NCI-H82 treated with DMSO at 0.1 percent for 48 hours (cell line): ENCODE measurements around the gene ANXA2R.
A peak's percentile ranks its signal among the peaks of the same experiment; 100 is the strongest.
"Not testable (repeated sequence)": the region's sequence is repeated elsewhere in the genome, so short reads cannot be mapped to it uniquely, and the experiment has no call there.

ENCODE experiments used
- DNase-seq: peaks from one replicate; lab custom pipeline; 2025; ENCODE audit not compliant: unreplicated experiment; lab: John Stamatoyannopoulos, UW

ANXA2R gene, protein sequence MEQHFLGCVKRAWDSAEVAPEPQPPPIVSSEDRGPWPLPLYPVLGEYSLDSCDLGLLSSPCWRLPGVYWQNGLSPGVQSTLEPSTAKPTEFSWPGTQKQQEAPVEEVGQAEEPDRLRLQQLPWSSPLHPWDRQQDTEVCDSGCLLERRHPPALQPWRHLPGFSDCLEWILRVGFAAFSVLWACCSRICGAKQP

DNA sequence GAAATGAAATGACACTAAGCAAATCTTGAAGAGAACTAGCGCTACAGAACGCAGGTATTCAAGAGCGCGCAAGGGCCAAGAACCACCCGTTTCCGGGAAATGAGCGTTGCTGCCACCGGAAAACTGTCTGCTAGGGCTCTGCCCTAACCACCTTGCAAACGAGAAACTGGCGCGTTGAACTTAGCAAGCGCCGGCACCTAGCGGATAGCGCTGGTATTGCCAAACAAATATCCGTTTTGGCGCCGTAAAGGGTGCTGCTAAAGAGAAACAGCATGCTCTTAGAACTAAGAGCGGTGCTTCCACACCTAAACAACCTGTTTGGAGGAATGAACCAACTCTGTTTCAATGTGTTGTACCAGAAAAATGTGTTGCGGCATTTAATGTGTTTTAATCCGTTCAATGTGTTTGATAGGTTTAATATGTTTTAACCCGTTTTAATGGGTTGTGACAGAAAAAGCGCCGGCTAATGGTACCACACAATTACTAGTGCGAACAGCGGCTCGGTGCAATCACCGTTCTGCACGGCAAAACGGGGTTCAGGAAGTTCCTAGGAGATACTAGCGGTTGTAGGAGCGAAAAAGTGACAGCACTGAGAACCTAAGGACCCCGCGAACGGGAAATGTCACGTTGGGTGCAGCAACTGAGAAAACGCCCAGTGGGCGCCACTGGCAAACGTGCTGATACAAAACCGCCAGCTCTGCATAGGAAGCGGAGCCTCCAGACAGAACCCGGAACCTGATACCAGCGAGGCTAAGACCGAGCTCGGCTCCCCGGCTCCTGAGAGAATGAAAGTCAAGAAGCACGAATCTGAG is at the start of gene ANXA2R:
Gene ANXA2R, minus strand, starts transcription at position 33 of the 812 bp plus-strand sequence. CDS start 273 bp downstream, outside the sequence.
- DNase-seq: peak; percentile 19

DNA sequence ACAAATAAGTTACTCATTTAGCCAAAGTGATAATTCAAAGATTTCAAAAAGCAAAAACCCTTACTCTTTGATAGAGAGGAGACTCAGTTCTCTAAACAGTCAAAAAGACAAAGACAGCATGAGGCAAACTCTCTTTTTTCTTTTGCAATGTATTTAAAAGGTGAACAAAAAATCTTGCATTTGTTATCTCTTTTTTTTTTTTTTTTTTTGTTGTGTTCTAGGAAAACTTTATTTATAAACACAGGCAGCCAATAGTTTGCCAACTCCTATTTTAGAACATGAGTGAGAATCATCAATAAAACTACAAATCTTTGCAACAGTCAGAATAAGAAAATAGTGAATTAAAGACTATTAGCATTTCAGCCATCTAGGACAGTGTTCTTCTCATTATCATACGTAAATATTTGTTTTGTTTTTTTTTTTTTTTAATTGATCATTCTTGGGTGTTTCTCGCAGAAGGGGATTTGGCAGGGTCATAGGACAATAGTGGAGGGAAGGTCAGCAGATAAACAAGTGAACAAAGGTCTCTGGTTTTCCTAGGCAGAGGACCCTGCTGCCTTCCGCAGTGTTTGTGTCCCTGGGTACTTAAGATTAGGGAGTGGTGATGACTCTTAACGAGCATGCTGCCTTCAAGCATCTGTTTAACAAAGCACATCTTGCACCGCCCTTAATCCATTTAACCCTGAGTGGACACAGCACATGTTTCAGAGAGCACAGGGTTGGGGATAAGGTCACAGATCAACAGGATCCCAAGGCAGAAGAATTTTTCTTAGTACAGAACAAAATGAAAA is 46.2 kb upstream of the ANXA2R start:
- not testable (repeated sequence) for DNase-seq

DNA sequence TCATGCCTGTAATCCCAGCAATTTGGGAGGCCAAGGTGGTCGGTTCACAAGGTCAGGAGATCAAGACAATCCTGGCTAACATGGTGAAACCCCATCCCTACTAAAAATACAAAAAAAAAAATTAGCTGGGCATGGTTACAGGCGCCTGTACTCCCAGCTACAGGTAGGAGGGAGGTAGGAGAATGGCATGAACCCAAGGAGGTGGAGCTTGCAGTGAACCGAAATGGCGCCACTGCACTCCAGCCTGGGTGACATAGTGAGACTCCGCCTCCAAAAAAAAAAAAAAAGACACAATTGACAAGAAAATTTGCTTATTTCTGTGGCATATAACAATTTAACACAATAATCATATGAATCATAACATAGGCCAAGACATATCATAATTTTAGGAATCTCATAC is 45.3 kb upstream of the ANXA2R start:
- DNase-seq: no peak

DNA sequence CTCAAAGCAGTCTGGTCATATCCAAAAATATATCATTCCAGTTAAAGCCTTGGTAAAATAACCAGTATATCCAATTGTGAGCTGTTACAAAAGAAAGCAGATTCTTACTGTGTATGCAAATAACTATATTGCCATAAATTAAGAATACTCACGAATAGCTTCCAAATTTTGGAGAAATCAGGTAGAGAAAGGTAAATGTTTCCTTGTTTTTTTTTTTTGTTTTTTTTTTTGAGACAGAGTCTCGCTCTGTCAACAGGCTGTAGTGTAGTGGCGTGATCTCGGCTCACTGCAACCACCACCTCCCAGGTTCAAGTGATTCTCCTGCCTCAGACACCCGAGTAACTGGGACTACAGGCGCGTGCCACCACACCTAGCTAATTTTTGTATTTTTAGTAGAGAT is 44.3 kb upstream of the ANXA2R start:
- DNase-seq: not testable (repeated sequence)

DNA sequence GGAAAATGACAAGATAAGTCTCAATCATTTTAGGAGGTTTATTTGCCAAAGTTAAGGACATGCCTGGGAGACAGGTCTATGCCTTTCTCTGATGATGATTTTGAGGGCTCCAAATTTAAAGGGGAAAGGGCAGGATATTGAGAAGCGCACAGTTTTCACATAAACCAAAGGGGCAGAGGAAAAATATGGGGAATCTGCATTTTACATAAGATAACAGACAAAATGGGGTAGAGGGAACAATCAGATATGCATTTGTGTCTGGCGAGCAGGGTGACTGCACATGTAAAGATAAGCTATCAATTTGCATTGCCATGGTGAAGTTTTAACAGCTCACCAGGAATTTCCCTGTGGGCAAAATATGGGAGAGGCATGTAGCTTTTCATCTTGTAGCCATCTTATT is 41.2 kb upstream of the ANXA2R start:
- not testable (repeated sequence) for DNase-seq

DNA sequence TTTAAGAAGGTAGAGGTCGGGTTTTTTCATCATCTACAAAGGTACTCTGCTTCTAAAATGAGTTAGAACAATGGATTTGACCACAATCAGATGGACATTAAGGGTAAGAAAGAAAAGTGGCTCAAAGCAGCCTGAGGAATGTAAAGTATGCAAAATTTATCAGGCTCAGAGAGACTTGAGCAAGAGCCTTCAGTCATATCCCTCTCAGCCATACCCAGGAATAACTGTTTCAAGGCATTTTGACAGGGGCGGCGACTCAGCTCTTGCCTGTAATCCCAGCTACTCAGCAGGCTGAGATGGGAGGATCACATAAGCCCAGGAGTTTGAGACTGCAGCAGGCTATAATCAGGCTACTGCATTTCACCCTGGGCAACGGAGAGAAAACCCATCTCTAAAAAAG is 38.8 kb upstream of the ANXA2R start:
- no peak for DNase-seq

DNA sequence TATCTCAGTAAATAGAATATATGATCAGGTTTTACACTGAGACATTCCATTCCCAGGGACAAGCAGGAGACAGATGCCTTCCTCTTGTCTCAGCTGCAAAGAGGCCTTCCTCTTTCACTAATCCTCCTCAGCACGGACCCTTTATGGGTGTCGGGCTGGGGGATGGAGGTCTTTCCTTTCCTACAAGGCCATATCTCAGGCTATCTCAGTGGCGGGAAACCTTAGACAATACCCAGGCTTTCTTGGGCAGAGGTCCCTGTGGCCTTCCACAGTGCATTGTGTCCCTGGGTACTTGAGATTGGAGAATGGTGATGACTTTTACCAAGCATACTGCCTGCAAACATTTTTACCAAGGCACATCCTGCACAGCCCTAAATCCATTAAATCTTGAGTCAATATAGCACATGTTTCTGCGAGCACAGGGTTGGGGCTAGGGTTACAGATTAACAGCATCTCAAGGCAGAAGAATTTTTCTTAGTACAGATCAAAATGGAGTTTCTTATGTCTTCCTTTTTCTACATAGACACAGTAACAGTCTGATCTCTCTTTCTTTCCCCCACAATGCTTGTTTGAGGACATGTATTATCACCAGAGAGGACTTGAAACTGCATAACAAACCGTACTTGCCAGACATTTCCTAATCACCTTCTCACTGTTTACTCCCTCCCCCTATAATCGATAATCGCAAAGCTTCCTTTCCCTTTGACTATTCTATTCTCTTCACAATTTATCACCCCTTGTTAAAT is 37.5 kb upstream of the ANXA2R start:
- not testable (repeated sequence) for DNase-seq

DNA sequence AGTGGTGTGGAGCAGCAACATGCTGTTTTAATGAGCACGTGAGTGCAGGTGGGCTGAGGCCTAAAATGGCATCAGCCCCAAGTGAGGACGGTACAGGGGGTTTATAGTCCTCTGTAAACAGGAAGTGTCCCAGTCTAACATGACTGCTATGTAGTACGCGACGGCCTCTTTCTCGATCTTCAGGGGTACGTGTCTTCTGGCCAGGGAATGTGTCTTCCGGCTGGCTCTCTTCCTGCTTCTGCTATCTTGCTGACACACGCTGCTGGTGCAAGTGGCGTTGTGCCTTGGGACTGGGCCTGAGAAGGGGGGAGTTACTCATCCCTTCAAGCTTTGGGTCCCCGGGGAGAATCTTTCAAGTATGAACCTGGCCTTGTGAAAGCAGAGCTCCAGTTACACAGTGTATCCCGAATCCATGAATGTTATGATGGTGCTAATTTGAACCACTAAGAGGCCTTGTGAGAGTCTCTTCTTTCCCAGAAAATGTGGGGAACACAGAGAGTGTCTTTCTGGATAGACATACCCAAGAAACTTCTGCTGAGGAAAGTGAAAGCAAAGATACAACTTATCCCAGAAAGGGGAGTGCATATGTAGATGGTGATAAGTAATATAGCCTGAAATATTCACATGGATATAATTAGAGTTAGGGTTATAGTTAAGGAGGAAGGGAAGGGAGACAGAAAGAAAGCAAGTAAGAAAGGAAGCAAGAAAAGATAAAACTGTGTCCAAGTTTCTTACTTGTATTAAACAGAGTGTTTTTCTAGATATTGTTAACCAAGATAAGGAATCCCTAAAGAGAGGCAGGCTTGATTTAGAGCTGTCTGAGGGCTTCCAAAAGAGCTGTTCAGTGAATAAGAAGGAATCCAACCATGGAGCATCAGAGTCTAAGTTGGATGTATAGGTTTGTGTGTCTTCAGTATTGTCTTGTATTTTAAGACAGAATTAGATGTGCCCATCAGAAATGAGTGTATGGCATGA is 35.5 kb upstream of the ANXA2R start:
- no peak for DNase-seq

DNA sequence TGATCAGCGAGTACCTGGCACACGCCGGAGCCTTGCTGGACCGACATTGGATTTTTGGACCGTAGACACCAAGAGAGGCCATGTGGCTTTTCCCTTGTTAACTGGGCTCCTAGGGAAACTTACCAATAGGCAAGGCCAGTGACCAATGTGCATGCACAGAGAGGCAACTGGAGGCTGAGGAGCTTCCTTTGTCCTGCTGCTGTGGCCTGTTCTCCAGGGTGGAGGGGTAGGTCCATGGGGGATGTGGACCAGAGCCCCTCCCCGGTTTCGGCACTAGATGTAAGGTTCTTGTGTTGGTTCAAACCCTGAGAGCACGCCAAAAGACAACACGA is 34.8 kb upstream of the ANXA2R start:
- DNase-seq: no peak

DNA sequence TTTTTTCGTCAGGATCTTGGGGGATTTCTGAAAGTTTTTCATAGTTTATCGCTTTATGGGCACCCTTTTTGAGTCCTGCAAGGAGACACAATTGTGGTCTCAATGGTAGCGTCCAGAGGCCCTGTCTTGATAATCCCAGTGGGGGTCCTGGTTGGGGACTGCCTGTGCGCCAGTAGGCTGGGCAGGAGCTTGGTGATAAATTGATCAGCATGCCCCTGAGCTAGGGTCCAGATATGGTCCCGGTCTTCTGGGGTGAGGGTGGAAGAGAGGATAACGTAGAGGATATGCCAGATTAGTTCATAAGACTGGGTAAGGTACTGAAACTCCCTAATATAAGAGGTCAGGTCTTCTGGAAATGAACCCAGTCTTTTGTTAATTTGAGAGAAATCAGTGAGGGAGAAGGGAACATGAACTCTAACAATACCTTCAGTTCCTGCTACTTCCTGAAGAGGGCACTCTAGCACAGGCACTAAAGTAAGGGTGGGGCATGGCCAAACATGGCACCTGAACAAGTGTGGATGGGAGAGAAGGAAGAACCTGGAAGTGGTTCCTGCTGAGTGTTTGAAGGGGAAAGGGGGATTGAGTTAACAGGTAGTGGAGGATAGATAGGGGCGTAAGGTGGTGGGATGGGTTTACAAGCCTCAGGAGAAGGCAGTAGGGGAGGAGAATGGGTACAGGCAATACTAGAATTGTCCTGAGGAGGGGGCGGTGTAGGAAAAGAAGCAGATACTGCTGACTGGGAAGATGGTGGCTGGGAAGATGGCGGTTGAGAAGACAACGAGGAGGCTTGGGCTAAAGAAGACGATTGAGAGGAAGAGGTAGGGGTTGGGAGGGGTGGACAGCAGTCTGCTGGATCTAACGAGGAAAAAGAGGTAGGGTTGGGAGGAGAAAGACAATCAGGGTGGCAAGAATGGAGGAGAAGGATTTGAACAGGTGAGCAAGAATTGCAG is 33.8 kb upstream of the ANXA2R start:
- DNase-seq: peak; percentile 15

DNA sequence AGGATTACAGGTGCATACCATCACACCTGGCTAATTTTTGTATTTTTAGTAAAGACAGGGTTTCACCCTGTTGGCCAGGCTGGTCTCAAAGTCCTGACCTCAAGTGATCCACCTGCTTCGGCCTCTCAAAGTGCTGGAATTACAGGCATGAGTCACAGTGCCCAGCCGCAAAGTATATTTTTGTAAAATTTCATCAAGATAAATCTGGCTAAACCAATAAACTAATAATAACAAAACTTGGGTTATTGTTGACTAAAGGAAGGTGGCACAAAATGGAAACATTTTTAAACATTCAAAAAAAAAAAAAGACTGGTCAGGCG is 29.2 kb upstream of the ANXA2R start:
- DNase-seq: not testable (repeated sequence)

DNA sequence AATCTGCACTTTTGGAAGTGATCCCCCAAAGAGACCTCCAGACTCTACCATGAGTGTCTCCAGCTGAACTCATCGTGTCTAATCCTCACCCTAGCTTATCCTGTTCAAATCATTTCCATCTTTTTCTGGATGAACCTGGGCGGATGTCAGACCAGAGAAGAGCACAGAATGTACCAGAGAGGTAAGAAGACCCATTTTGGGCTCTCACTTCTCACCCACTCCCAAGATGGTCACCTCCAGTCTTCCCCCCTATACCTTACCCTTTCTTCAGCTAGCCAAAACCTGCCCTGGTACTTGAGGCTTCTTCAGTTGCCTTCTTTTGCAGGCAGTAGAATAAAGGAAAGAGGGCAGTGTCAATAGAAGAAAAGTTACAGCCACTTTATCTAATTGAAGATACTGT is 27.9 kb upstream of the ANXA2R start:
- no peak for DNase-seq

DNA sequence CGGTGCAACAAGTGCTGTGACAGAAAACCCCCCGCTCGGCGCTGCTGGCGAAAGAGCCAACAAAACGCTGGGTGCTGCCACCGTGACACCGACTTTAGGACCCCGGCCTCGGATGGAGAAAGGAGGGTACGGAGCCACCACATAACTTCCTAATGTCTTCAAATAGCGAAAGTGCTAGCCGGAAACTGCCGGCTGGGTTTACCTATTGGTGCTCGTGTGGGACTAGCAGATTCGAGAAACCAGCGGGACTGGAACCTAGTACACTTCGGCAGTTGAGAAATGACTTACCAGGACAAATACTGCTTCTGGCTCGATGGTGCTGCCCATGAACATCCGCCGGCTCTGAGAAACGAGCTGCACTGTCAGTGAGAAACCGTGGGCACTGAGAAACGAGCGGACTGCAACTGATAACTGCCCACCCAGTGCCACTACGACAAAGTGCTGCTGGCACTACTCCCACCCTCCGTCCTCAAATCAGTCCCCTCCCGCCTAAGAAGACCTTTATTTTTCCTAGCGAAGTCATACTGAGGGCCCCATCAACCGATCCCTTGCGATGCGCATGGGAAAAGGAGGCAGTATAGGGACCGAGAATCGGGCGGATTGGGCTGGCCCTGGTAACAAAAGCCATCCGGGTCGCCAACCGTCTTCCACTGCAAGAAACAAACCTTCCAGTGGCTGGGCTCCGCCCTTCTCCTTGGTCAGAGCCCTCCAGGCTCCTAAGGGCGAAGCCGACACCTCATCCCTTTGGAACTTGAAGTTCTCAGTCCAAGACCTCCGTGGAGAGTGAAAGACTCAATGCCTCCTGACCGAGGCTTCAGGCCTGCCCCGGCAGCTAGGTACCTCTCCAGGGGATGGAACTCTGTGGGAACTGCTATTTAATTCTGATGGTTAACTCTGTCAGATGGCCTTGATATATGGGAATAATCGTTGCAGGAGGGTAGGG is 27.0 kb upstream of the ANXA2R start:
- DNase-seq: no peak

DNA sequence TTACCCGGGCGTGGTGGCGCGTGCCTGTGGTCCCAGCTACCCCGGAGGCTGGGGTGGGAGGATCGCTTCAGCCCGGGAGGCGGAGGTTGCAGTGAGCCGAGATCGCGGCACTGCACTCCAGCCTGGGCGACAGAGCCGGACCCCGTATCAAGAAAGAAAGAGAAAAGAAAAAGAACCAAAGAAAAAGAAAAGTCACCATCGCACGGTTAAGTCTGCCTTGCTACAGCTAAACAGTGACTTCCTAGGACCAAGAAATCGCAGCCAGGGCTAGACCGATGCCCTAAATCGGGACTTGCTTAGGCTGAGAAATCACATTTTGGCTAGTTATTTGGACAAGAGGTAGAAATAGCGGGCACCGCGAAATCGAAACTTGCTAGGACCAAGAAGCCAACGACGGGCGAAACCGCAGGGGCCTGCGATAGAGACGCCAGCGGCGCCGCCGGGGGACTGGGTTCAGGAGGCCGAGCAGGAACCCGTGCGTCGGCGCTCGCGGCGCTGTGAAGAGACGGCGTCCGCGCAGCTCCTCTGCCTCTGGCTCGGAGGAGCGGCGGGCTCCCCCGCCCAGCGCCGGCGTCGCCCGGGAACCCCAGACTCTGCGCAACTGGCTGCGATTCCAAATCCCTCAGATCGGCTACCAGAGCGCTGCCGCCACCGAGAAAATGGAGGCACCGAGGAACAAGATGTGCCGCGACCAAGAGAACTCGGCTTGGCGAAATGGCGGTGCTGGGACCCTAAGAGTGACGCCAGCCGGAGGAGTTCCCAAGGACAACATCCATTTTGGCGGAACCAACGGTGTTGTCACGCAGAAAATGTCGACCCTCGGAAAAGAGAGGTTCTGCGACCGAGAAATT is 26.1 kb upstream of the ANXA2R start:
- DNase-seq: no peak

DNA sequence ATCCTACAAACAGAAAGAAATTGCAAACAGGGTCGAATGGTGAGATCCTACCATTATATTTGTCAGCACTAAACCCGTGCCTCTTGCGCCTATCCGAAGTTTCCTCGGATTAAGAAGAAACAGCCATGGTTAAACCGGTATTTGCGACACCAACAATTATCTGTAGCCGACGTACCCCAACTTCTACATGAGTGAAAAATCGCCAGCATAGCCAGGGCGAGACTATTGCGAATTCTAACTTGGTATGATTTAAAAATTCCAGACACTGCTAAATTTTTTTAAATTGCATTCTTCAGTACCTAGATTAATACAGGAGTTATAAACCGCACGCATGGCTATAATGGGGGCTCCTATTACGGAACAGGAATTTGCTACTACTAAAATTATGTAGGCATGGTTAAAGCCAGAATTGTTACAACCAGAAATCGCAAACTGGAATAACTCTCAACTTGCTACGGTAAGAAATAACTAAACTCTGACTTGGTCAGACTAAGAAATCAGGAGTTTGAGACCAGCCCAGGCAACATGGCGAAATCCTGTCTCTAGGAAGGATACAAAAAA is 25.3 kb upstream of the ANXA2R start:
- DNase-seq: no peak

DNA sequence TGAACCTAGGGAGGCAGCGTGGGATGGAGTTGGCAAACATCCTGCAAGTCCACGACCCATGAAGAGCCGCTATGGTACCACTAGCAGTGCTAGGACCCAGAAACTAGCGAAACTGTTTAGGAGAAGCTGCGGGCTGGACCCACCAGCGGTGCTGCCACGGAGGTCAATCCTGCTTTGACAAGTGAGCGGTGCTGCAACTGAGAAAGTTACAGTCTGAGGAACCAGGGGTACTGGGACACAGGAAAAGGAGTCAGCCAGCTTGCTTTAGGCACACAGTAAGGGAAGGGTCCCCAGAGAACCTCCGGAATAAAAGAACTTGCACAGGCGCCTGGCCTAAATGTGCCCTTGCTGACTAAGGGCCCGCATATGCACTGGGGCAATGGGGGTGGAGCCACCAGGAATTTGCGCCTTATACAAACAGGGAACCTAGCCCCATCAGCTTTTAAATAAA is 23.6 kb upstream of the ANXA2R start:
- DNase-seq: no peak
